B cell (primary cell): ENCODE measurements around the gene BABAM2. TPM values are rescaled to one million over a fixed set of nuclear protein-coding genes. Genes with fewer than 3 reads are reported as not detected.
"Not testable (repeated sequence)": the region's sequence is repeated elsewhere in the genome, so short reads cannot be mapped to it uniquely, and the experiment has no call there.

Experiments
- ATAC-seq: fragments of 200-7000 bp; cut with Tn5 transposase; one replicate; pipeline ENCODE4 v1.10.0; 2021; ENCODE audit warnings: low read depth, mild to moderate bottlenecking, moderate number of reproducible peaks, moderate library complexity
- CTCF ChIA-PET: fragments of 350-600 bp; sonication (Branson Sonifier 250); formaldehyde crosslinking; loops from one replicate; lab custom pipeline; 2021; ENCODE audit warnings: antibody characterized with exemption, inconsistent platforms; lab: Charles Lee
- POLR2A ChIA-PET: fragments of 350-600 bp; sonication (Branson Sonifier 250); formaldehyde crosslinking; loops from one replicate; lab custom pipeline; 2021; ENCODE audit warnings: antibody characterized with exemption; lab: Charles Lee
- DNase-seq: peaks from one replicate; pipeline ENCODE4 v3.0.0; 2013
- H2AFZ ChIP-seq: 2 replicates; pipeline ENCODE4 v1.6.1; 2012; ENCODE audit warnings: mild to moderate bottlenecking, low read depth, low read length; ENCODE audit not compliant: insufficient read depth, poor library complexity, severe bottlenecking
- H3K27ac ChIP-seq, 2 donors: 1 replicate in 1 of 2; 2 replicates in 1 of 2; pipeline ENCODE4 v1.5.1; 2012 to 2013; ENCODE audit warnings: low read length in 2 of 2, mild to moderate bottlenecking in 2 of 2, moderate library complexity in 1 of 2
- H3K27me3 ChIP-seq, 4 experiments: fragments of 200-600 bp in 1 of 4; sonication (generic) in 1 of 4; replicated peaks in 1 of 4; 1 replicate in 2 of 4; 2 replicates in 2 of 4; pipeline versions ENCODE4 v1.6.1 to v1.7.0; 2013 to 2016; ENCODE audit warnings: low read length in 3 of 4, mild to moderate bottlenecking in 2 of 4, mixed read lengths in 1 of 4, moderate library complexity in 1 of 4; ENCODE audit not compliant: insufficient read depth in 4 of 4, control insufficient read depth in 3 of 4; ENCODE audit errors: control extremely low read depth in 1 of 4
- H3K36me3 ChIP-seq, 2 experiments: replicated peaks in 1 of 2; 1 replicate in 1 of 2; 2 replicates in 1 of 2; pipeline versions ENCODE4 v1.6.1 to v1.7.1; 2013; ENCODE audit warnings: low read length in 1 of 2; ENCODE audit not compliant: insufficient read depth in 2 of 2, control insufficient read depth in 1 of 2; ENCODE audit errors: control extremely low read depth in 1 of 2, extremely low read depth in 1 of 2
- H3K4me1 ChIP-seq, 2 donors: fragments of 200-600 bp in 1 of 2; sonication (generic) in 1 of 2; 1 replicate in 1 of 2; 2 replicates in 1 of 2; pipeline versions ENCODE4 v1.5.1 to v1.6.1; 2013 to 2017; ENCODE audit warnings: low read length in 2 of 2; ENCODE audit not compliant: control insufficient read depth in 2 of 2, insufficient read depth in 2 of 2
- H3K4me2 ChIP-seq: replicated peaks from 2 replicates; pipeline ENCODE3; 2012; ENCODE audit warnings: mild to moderate bottlenecking, low read depth, low read length; ENCODE audit not compliant: poor library complexity, severe bottlenecking
- H3K4me3 ChIP-seq, 5 experiments: fragments of 200-600 bp in 1 of 5; sonication (generic) in 1 of 5; 1 replicate in 3 of 5; 2 replicates in 2 of 5; pipeline versions ENCODE4 v1.5.1 to v1.7.0; 2011 to 2016; ENCODE audit warnings: low read length in 4 of 5, mild to moderate bottlenecking in 4 of 5, low read depth in 2 of 5, control low read depth in 1 of 5, moderate library complexity in 1 of 5; ENCODE audit not compliant: insufficient read depth in 1 of 5; ENCODE audit errors: control extremely low read depth in 1 of 5, extremely low read depth in 1 of 5
- H3K79me2 ChIP-seq: fragments of 200-600 bp; sonication (generic); one replicate; pipeline ENCODE4 v1.6.0; 2016; ENCODE audit warnings: low read length; ENCODE audit not compliant: control insufficient read depth, insufficient read depth
- H3K9ac ChIP-seq: fragments of 200-600 bp; sonication (generic); 2 replicates; pipeline ENCODE4 v1.6.1; 2017; ENCODE audit warnings: mild to moderate bottlenecking, low read length, moderate library complexity
- H3K9me3 ChIP-seq, 3 donors: one replicate each; pipeline versions ENCODE4 v1.6.1 to v1.7.1; 2013; ENCODE audit warnings: low read length in 2 of 3; ENCODE audit not compliant: control insufficient read depth in 2 of 3, insufficient read depth in 1 of 3; ENCODE audit errors: control extremely low read depth in 1 of 3
- H4K20me1 ChIP-seq: 2 replicates; pipeline ENCODE4 v1.6.0; 2012; ENCODE audit warnings: mild to moderate bottlenecking, low read length; ENCODE audit not compliant: insufficient read depth, control insufficient read depth, poor library complexity, severe bottlenecking
- H3K27ac Mint-ChIP-seq: one replicate; pipeline ENCODE4 v1.8.0; 2021; ENCODE audit warnings: mixed read lengths
- H3K27me3 Mint-ChIP-seq: one replicate; pipeline ENCODE4 v1.8.0; 2021; ENCODE audit warnings: mixed read lengths
- H3K4me1 Mint-ChIP-seq: one replicate; pipeline ENCODE4 v1.8.0; 2021; ENCODE audit warnings: mixed read lengths
- H3K4me3 Mint-ChIP-seq: one replicate; pipeline ENCODE4 v1.8.0; 2021; ENCODE audit warnings: mixed read lengths
- H3K9me3 Mint-ChIP-seq: one replicate; pipeline ENCODE4 v1.8.0; 2022; ENCODE audit warnings: mixed read lengths; ENCODE audit not compliant: insufficient read depth
- EZH2 ChIP-seq: IDR thresholded peaks from 2 replicates; pipeline ENCODE4 v1.6.1; 2012; ENCODE audit warnings: borderline replicate concordance, low read depth, mild to moderate bottlenecking, moderate library complexity, low read length; ENCODE audit not compliant: insufficient read depth, poor library complexity, severe bottlenecking
- WGBS: methylation state at CpG from one replicate; pipeline ENCODE4 v1.1.5; 2013; ENCODE audit warnings: missing lambda C conversion rate; ENCODE audit not compliant: insufficient coverage; 5-methylcytosine and 5-hydroxymethylcytosine counted together
- intact Hi-C: fragments of 100-400 bp; cut with micrococcal nuclease; formaldehyde crosslinking; loops from one replicate; pipeline ENCODE4 v1.10.0; 2022
- polyA plus RNA-seq: library from polyadenylated mRNA; depleted of rRNA; stranded (reverse); fragments of >200 nt; gene quantifications from 2 replicates; pipeline ENCODE4 v1.2.3, GENCODE V29; 2012
- total RNA-seq, 2 donors: library from RNA; stranded (reverse); fragments of 120-200 nt in 1 of 2; gene quantifications; 1 replicate in 1 of 2; 2 replicates in 1 of 2; pipeline versions ENCODE4 v1.2.3 to v1.2.4, GENCODE V29; 2013 to 2022
- TF ChIP-seq, protein P1 (sequence below): fragments of 200-600 bp; IDR thresholded peaks from one replicate; pipeline ENCODE4 v1.8.0; 2022; ENCODE audit warnings: antibody characterized with exemption, mild to moderate bottlenecking

BABAM2 gene
- total and polyA plus RNA-seq, 2 donors (not counting 1 experiment from before 2014, with no cell fraction given), result 22.3 to 69.6 TPM

DNA sequence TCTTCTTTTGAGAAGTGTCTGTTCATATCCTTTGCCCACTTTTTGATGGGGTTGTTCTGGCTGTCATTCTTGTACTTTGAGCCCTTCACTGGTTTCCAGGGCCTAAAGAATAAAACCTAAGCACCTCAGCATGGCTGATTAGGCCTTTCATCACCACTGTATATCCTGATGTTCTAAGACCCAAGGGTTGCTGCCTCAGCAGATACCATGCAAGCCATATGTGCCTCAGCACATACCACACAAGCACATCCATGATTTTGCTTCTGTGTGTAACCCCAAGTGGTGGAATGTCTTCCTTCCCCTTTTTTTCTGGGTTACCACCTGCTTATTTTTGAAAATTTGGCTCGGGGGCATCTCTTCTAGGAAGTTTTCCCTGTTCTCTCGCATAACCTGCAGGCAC, 11.7 kb upstream of the BABAM2 start:
- intact Hi-C loops, result no loop called here
- H4K20me1 ChIP-seq, result no peaks in the 10 kb centered on the region
- H3K4me3 ChIP-seq, result no peak overlapping the region
- no peaks in the 10 kb centered on the region for H3K36me3 ChIP-seq
- no peak overlapping the region for H3K9ac ChIP-seq
- peaks cover 5% of the 10 kb centered on the region for H3K9me3 Mint-ChIP-seq
- DNase-seq (no peak), ATAC-seq (no peak)
- CTCF ChIA-PET, result no interaction called here
- peaks cover 0 to 1% (median 0%) of the 10 kb centered on the region in 3 donors for H3K9me3 ChIP-seq
- H3K4me3 Mint-ChIP-seq, result no peak overlapping the region
- H3K27ac ChIP-seq, result no peak overlapping the region
- H3K4me1 Mint-ChIP-seq, result no peaks in the 10 kb centered on the region
- H3K4me1 ChIP-seq, result no peaks in the 10 kb centered on the region
- no peaks in the 10 kb centered on the region for H3K27me3 ChIP-seq
- POLR2A ChIA-PET, result no interaction called here
- no peaks in the 10 kb centered on the region for H3K79me2 ChIP-seq
- H3K27me3 Mint-ChIP-seq, result no peaks in the 10 kb centered on the region
- no peak overlapping the region for H3K4me2 ChIP-seq
- WGBS, result 52% methylated on average over 2 of the region's 2 CpGs
- H2AFZ ChIP-seq, result no peak overlapping the region
- H3K27ac Mint-ChIP-seq, result no peak overlapping the region
- TF ChIP-seq, protein P1, sequence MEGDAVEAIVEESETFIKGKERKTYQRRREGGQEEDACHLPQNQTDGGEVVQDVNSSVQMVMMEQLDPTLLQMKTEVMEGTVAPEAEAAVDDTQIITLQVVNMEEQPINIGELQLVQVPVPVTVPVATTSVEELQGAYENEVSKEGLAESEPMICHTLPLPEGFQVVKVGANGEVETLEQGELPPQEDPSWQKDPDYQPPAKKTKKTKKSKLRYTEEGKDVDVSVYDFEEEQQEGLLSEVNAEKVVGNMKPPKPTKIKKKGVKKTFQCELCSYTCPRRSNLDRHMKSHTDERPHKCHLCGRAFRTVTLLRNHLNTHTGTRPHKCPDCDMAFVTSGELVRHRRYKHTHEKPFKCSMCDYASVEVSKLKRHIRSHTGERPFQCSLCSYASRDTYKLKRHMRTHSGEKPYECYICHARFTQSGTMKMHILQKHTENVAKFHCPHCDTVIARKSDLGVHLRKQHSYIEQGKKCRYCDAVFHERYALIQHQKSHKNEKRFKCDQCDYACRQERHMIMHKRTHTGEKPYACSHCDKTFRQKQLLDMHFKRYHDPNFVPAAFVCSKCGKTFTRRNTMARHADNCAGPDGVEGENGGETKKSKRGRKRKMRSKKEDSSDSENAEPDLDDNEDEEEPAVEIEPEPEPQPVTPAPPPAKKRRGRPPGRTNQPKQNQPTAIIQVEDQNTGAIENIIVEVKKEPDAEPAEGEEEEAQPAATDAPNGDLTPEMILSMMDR, result no peak
- TF ChIP-seq EZH2, result no peak

DNA sequence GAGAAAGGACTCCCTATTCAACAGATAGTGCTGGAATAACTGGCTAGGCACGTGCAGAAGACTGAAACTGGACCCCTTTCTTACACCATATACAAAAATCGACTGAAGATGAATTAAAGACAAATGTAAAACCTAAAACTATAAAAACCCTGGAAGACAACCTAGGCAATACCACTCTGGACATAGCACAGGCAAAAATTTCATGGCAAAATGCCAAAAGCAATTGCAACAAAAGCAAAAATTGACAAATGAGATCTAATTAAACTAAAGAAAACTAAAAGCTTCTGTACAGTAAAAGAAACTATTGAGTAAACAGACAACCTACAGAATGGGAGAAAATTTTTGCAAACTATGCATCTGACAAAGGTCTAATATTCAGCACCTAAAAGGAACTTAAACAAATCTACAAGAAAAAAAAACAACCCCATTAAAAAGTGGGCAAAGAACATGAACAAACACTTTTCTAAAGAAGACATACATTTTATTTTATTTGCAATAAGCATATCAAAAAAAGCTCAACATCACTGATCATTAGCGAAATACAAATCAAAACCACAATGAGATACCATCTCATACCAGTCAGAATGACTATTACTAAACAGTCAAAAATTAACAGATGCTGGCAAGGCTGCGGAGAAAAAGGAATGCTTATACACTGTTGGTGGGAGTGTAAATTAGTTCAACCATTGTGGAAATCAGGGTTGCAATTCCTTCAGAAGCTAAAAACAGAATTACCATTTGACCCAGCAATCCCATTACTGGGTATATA, 8.5 kb upstream of the BABAM2 start:
- H3K4me1 ChIP-seq, H3K4me3 Mint-ChIP-seq, H3K27ac Mint-ChIP-seq, H3K4me3 ChIP-seq, H3K4me1 Mint-ChIP-seq, POLR2A ChIA-PET, H3K27me3 ChIP-seq, H3K9ac ChIP-seq, intact Hi-C loops, DNase-seq, H3K27ac ChIP-seq, H3K9me3 Mint-ChIP-seq, H3K79me2 ChIP-seq, ATAC-seq, H3K36me3 ChIP-seq, H3K9me3 ChIP-seq, H3K27me3 Mint-ChIP-seq, H4K20me1 ChIP-seq, H3K4me2 ChIP-seq, H2AFZ ChIP-seq, CTCF ChIA-PET: not testable (repeated sequence)
- 100% methylated on average over 1 of the region's 4 CpGs for WGBS

DNA sequence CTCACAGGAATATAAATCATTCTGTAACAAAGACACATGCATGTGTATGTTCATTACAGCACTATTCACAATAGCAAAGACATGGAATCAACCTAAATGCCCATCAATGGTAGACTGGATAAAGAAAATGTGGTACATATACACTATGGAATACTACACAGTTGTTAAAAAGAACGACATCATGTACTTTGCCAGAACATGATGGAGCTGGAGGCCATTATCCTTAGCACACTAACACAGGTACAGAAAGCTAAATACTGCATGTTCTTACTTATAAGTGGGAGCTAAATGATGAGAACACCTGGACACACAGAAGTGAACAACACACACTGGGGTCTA, 8.0 kb upstream of the BABAM2 start:
- no CpG with 5 or more reads among the region's 1 CpG for WGBS
- not testable (repeated sequence) for H3K9ac ChIP-seq

More for the DNA sequence above, 8.0 kb upstream of the BABAM2 start:
- ATAC-seq, H2AFZ ChIP-seq, H3K4me2 ChIP-seq, H3K27ac Mint-ChIP-seq, H3K79me2 ChIP-seq, H3K4me1 Mint-ChIP-seq, H3K4me3 Mint-ChIP-seq, POLR2A ChIA-PET, CTCF ChIA-PET, H3K36me3 ChIP-seq, H3K27me3 ChIP-seq, H3K4me1 ChIP-seq, intact Hi-C loops, H3K27me3 Mint-ChIP-seq, H3K9me3 ChIP-seq, H3K4me3 ChIP-seq, DNase-seq, H3K9me3 Mint-ChIP-seq, H3K27ac ChIP-seq, H4K20me1 ChIP-seq: not testable (repeated sequence)
